Measurements from ENCODE around the gene THBS1.

GRCh38 chr15:39554746-39555387 lies 26.0 kb upstream of the THBS1 start:
- TF ChIP-seq POLR2A (IDR thresholded peaks at IDR 0.05), result no peak
- TF ChIP-seq, protein P1, sequence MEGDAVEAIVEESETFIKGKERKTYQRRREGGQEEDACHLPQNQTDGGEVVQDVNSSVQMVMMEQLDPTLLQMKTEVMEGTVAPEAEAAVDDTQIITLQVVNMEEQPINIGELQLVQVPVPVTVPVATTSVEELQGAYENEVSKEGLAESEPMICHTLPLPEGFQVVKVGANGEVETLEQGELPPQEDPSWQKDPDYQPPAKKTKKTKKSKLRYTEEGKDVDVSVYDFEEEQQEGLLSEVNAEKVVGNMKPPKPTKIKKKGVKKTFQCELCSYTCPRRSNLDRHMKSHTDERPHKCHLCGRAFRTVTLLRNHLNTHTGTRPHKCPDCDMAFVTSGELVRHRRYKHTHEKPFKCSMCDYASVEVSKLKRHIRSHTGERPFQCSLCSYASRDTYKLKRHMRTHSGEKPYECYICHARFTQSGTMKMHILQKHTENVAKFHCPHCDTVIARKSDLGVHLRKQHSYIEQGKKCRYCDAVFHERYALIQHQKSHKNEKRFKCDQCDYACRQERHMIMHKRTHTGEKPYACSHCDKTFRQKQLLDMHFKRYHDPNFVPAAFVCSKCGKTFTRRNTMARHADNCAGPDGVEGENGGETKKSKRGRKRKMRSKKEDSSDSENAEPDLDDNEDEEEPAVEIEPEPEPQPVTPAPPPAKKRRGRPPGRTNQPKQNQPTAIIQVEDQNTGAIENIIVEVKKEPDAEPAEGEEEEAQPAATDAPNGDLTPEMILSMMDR (IDR thresholded peaks at IDR 0.05), result no peak

Data from uterus (tissue), 2 donors.